Measurements from ENCODE around the gene FRMPD4.

DNA sequence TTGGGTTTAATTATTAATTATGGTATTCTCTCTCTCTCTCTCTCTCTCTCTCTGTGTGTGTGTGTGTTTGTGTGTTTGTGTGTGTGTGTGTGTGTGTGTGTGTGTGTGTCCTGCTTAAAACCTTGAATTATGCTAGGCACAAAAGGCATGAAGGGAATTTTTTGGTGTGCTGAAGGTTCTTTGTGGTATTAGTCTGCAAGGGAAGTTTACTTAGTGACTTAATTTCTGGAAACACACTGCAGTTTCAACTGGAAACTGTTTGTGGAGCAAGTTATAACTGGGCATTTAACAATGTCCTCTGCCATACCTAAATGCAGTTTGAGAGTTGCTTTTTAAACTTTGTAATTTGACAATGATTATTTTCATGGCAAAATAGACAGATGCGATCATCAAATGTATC lies 111.7 kb downstream of the FRMPD4 start:
- TF ChIP-seq HDGF (IDR thresholded peaks at IDR 0.05; ENCODE audit: borderline replicate concordance), result no peak
- TF ChIP-seq SUZ12 (IDR thresholded peaks at IDR 0.05), result no peak

All from HEK293T (cell line).